HG03280 (cell line): Measurements from ENCODE around the gene JAKMIP2.

ENCODE experiments used
- ATAC-seq: cut with Tn5 transposase; IDR thresholded peaks from one replicate; pipeline ENCODE4 v1.9.1; 2021; ENCODE audit warnings: mild to moderate bottlenecking, moderate library complexity; ENCODE audit not compliant: unreplicated experiment

The JAKMIP2 gene

DNA sequence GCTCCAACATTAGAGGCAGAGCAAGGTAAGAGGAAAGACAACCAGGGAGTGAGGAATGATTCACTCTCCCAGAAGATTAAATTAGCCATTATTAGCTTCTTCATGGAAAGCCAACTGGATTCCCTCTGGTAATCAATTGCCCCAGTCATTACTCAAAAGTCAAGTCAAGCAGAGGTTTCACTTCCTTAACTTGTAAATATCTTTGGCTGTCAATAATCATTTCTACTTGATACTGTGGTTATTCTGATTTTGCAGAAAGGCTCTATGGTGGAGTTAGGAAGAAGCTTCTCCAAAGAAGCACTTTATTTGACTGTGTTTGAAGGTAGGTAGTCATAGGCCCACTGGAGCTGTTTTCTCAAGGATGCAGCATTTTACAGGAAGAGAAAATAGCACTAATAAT is 78.0 kb downstream of the JAKMIP2 start:
- ATAC-seq = no peak

DNA sequence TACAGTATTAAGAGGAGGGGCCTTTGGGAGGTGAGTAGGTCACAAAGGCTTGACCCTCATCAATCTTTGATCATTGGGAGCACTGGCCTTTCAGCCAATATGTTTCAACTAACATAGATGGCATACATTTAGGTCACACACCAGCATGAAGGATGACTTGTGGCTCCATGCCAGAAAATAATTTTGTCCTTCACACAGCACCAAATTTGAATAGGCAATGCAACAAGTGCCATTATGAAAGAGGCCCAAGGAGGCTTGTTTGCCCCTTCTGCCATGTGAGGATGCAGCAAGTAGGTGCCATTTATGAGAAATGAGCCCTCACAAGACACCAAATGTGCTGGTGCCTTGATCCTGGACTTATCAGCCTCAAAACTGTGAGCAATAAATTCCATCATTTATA is 81.1 kb downstream of the JAKMIP2 start:
- no peak for ATAC-seq

DNA sequence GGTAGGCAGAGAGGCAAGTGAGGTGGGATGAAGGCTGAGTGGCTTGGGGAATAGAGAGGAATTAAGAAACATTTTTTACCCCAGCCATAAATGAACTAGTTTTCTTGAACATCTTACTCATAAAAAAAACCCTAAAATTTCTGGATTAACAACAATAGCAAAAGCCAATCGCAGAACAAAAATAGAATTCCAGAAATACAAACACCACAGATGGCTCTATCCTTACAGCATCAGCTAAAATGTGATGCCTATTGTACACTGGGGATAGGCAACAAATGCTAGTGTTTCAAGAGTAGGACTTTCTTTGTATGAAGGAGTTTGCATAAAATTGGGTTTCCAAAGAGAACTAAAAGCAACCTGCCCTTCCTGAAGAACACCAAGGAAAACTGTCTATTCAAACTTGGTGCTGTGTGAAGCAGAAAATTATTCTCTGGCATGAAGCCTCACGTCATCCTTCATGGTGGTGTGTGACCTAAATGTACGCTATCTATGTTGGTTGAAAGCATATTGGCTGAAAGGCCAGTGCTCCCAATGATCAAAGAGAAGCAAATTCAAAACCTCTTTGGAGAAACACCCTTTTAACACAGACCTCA is 82.9 kb downstream of the JAKMIP2 start:
- ATAC-seq = no peak

DNA sequence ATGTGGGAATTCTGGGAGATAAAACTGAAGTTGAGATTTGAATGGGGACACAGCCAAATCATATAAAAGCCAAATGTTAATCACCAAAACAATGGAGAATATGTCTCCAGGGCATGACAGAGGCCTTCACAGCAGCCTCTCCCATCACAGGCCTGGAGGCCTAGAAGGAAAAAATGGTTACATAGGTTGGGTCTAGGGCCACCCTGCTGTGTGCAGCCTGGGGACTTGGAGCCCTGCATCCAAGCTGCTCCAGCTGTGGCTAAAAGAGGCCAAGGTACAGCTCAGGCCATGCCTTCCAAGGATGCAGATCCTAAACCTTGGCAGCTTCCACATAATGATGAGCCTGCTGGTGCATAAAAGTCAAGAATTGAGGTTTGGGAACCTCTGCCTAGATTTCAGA is 85.1 kb downstream of the JAKMIP2 start:
- no peak for ATAC-seq

DNA sequence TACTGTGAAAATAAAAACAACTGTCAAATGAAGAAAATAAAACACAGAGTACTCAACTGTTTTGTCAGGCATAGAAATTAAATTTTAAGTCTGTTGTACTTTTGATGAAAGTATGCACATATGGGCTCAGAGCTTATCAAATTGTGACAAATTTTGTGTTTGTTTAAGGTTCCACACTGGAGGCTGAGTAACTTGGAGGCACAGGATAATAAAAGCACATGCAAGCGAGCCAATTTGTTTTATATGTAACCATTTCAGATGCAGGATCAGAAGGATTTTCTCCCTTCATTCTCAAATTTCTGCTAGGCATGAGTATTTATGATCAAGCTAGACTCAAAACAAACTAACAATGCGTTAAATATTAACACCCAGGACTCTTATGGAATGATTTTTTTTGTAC is 87.8 kb downstream of the JAKMIP2 start:
- ATAC-seq = no peak

DNA sequence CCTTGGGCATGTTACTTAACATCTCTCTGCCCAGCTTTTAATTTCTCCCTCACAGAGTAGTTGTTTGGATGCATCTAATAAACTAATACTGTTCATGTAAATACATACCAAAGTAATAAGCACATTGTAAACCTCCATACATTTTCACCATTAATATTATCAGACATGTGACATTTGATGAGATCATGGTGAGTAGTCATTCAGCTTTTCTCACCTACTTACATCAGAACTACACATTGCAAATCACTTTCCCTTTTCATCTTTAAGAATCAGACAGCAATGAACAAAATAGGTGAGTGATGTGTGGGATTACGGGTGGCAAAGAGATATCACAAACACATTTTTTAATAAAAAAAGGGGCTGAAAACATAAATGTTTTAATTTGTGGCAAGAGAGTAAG is 89.3 kb downstream of the JAKMIP2 start:
- no peak for ATAC-seq

DNA sequence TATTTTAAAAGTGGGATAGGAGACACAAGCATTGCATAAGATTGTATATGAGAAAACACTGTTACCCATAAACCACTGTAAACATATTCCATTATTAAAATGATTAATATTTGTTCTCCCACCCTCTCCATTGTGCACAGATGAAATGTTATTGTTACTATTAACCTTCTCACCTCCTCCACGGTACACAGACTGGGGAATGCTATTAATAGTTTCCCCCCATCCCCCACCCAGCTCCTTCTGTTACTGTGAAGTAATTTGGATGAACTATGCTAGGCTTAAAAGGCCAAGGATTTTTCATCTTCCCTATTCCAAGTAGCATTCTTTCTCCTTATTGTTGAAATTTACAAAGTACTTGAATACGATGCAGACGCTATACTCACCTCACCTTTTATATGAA is 91.4 kb downstream of the JAKMIP2 start:
- ATAC-seq = no peak

DNA sequence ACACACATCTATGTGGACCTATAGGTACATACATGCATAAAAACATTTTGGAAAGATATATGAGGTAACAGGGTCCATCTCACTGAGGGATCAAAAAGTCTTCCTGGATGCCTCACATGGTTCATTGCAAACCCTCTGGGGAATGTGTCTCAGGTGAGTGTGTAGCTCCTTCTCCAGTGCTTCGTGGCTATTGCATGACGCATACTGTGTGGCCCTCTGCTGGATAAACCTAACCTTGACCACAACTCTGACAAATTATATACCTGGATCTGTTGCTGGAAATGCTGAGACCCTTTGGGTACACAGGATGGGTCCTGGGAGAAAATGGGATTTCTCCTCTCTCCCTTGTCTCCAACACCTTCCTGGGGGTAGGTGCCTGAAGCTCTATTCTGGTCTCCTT is 91.9 kb downstream of the JAKMIP2 start:
- ATAC-seq = no peak

DNA sequence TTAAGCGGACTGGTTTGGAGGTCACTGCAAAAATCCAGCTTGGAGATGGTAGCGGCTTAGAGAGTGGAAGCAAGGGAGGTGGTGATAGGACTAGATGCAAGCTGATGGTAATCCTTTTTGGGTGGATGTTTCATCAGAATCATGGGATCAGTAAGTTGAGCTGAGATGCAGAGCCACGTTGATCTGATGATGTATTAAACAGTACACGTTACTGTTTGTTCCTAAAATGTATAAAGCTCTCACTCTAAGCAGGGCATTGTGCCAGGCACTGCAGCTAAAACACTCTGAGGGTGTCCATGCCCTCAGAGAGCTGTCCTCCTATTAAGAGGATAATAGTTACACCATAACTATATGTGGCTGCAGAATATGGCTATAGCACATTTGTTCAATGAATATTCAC is 93.1 kb downstream of the JAKMIP2 start:
- ATAC-seq = no peak

DNA sequence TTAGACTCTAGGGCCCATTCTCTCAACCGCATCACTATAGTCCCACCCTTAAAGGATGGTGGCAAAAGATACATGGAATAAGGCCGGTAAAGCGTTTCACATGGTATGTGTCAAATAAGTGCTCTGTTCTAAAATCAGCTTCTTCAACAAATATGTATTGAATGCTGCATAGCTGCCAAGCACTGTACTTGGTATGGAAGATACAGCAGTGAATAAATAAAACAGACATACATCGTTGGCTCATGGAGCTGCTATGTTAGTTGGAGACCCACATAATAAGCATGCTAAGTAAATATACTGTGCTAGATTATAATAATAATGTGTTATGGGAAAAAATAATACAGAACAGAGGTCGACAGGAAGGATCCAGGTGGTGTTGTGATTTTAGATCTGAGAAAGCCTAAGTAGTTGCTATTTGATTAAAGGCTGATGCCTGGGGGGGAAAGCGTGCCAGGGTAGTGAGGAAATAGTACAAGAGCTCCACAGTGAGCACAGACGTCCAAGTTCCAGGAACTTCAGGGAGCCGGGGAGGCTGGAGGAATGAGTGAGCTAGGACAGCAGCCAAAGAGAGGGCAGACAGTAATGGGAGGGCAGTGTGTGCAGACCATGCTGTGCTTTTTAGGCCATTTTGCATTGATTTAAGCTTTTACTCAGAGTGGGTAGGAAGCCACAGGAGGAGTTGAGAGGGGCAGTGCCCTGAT is 93.7 kb downstream of the JAKMIP2 start:
- no peak for ATAC-seq

DNA sequence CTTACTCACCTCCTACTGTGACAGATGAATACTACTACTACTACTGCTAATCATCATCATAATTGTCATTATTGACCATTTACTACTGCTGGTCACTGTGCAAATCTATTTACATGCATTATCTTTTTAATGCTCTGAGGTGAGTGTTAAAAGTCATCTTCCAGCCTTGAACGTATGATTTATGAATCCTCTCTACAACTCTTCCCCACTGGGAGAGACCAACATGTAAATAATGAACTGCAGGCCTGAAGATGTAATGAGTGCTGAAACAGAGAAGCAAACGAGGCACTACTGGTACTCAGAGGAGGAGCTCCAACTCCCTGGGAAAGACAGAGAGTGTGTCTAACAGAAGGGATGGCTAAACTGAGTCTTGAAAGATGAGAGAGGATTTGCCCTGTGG is 95.4 kb downstream of the JAKMIP2 start:
- no peak for ATAC-seq

DNA sequence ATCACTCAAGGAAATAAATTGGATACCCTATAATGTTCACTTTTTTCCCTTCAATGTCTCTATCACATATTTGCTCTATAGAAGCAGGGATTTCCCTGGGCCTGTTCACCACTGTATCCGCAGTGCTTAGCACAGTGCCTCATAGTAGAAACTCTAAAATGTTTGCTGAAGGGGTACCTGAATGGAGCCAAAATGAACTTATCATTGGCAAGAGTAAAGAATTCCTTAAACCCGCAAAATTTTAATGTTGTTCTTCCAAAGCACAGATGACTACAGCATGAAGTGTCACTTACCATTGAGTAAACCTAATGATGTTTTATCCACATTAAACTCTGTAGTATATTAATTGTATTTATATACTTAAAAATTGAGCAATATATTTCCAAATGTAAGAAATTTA is 96.1 kb downstream of the JAKMIP2 start:
- no peak for ATAC-seq

DNA sequence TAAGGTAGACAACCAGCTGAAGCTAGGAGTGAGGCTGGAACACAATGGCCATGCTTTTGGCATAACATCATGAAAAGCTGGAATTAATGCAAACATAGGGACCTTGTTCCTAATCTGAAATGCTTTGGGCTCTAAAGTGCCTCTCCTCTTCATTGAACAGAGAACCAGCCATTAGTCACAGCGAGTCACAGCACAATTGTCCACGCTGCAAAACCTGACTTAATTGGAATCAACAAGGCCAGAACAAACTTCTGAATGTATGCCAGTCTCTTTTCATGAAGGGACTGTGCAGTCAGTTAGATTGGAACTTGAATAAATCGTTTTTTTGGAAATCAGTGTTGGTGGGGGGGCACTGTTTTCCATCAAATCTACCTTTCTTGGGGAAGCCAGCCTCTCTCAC is 96.5 kb downstream of the JAKMIP2 start:
- no peak for ATAC-seq

DNA sequence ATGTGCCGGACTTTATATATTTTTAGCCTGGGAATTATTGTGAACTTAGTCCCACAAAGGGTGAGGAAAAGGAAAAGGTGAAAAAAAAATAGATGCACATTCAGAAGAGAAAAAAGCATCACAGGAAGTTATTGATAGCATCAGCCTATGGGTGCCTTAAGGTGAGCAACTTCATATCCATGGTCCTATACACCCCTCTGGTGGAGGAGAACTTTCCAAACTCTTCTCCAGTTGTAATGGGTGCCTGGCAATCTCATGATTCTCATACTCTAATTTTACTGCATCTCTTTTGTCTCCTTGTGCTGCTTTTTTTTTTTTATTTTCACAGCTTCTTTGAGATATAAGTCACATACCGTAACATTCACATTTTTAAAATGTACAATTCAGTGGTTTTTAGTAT is 107.4 kb downstream of the JAKMIP2 start:
- no peak for ATAC-seq

DNA sequence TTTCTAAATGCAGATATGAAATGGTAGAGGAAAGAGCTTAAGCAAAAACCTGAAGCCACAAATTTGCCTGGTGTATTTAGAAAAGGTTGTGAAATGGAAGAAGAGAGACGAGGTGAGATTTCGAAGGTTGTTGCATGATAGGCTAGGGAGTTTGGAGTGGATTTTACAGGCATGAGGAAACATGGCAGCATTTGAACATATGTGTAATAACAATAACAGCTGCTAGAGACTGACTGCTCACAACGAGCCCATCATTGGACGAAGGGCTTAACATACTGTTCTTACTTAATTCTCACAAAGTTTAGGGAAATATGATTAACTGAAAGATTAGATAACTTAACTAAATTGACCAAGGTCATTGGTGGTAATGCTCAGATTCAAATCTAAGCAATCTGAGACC is 108.1 kb downstream of the JAKMIP2 start:
- no peak for ATAC-seq

DNA sequence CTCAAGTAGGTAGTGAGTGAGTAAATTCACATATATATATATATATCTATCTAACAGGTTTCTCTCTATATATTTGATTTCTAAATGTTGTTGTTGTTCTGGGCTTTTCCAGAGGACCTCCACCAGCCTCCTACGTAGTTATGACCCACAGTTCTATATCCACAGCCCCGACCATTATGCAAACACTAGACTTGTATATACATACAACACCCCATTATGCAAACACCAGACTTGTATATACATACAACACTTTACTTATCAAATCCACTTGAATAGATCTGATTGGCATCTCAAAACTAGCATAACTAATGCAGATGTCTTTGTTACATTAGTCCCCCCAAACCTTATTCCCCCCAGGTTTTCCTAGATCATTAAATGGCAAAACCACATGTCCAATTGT is 108.7 kb downstream of the JAKMIP2 start:
- ATAC-seq = no peak

DNA sequence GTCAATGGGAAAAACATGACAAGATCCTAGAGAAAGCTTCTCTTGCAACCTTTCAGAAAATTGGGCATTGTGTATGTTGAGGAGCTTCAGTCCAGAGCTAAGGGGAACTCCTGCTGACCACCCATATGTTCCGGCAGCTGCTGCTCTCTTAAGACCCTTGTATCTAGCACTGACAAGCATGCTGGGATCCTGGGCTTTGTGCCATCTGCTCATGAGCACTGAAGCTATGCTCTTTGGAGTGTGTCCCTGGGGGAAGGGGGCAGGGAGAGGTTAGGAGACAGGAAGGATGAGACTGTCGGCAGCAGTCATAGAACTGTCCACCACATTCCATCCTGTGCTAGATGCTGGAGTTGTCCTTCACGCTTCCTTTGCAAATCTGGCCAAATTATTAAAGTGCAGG is 109.3 kb downstream of the JAKMIP2 start:
- ATAC-seq = no peak

DNA sequence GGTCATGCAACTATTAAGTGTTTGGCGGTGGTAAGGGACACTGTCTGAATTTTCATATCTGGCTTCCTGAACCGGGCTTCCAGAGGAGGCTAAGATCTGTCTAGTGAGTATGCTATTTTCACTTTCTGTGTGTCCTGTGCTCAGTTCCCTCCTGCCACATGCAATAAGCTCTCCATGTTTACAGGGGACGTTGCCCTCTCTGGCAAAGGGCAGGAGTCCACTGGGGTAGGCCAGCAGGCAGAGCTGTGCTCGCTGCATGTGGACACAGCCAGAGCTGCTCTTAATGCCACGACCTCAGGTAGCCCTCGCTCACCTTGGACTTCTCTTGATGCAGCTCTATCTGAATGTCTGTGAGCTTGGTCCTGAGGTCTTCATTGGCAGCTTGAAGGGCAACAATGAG is 111.2 kb downstream of the JAKMIP2 start:
- no peak for ATAC-seq

DNA sequence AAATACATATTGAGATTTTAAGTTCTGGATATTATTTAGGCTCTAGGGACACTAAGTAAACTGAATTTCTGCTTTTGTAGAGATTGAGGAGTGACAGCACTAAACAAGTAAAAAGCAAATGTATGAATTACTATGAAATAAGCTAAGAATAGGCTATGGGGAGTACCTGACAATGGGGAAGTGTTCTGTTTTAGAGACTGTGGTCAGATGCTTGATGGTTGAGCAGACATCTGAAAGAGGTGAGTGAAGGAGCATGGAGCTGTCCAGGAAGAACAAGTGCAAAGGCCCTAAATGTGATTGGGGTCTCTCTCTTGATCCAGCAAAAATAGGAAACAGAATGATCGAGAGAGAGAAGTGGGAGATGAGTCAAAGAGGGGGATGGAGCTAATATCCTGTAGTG is 111.7 kb downstream of the JAKMIP2 start:
- no peak for ATAC-seq

DNA sequence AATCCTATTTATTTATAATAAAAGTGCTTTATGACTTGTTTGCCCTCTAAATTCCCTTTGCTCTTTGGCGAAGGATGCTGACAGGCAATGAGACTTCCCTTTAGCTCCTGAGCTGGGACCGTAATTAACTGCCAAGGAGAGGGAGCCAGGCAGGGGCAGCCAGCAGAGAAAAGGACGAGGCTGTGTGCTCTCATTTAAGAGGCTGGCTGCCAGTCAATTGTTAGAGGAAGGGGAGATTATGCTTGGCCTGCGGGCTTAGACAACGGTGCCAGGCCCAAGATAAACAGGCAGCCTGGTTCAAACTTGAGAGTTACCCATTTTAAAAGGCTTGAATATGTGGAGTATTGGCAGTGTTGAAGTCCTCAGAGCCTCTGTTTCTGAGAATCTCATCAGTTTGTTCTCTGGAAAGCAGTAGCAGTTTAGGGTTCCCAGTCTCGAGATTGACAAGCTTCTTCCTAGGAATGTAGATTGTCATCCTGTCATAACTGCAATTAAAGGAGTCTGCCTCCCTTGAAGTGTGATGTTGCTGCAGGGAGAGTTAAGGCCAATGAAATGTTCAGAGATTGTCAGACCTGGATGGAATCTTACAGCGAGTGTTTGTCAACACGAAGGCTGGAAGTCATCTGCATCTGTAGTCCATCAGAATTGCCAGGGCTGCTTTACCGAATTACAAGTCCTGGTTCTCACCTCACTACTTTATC is 113.2 kb downstream of the JAKMIP2 start:
- no peak for ATAC-seq

DNA sequence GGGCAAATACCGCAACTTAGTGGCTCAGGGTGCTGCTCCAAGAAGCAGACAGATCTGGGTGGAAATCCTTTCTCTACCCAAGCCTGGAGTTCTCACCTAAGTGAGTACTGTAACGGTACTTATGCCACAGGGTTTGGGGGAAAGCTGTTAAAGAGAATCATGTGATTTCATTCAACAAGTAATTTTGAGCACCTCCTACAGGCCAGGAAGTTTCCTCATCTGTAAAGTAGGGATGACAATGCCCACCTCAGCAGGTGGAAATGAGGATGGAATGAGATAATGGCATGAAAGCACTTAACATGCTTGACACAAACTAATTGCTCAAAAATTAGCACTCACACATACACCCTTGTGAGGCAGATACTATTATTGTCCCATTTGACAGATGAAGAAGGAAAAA is 114.1 kb downstream of the JAKMIP2 start:
- no peak for ATAC-seq

DNA sequence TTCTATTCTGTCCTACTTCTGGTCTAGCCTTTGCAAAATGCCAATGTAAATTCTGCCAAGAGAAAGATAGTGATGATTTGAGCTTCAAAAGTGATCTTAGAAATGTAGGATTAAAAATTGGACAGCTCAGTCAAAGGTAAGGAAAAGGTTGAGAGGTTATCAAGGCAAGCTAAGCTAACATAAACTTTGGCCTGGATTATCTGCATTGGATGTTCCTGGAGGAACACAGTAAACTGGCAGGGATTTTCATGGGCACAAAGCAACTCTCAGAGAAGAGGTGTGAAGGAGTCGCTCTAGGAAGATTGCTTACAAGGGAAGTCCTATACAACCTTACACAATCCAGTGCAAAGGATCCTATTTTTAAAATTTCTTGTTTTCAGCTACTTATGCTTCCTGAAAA is 115.2 kb downstream of the JAKMIP2 start:
- ATAC-seq = no peak

DNA sequence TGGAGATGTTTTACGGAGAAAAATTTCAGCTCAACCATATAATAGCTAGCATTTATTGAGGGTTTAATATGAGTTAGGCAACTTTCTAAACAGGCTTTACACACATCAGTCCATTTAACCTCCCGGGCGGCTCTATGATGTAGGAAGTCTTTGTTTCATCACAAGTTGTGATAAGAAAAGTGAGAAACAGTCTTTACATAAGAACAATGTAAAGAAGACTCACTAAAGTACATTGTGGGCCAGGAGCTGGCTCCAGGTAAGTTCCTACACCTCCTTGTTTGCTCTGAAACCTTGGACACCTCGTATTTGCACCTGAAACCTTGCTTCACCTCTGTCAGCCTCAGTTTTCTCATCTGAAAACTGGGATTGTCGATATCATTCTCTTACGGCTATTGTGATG is 116.1 kb downstream of the JAKMIP2 start:
- no peak for ATAC-seq
